ENCODE data around the gene CELA2B.

DNA sequence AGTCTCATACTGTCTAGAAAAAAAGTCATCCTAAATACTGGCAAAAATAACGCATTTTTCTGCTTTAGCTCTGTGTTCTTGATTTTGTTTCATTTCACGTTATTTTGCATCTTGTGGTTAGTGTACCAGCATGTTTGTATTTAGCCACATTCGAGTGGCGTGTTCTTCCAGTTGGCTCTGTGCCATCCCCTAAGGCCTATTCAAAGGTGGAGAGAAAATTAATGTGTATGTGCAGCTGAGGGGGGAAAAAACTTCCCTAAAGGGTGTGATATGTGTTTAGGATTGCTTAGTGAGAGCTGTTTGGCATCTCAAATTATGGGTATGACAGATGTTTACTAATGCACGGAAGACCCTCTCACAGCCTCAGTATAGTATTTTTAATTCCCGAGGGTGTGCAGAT, 62.9 kb downstream of the CELA2B start:
- TF ChIP-seq, protein P1, sequence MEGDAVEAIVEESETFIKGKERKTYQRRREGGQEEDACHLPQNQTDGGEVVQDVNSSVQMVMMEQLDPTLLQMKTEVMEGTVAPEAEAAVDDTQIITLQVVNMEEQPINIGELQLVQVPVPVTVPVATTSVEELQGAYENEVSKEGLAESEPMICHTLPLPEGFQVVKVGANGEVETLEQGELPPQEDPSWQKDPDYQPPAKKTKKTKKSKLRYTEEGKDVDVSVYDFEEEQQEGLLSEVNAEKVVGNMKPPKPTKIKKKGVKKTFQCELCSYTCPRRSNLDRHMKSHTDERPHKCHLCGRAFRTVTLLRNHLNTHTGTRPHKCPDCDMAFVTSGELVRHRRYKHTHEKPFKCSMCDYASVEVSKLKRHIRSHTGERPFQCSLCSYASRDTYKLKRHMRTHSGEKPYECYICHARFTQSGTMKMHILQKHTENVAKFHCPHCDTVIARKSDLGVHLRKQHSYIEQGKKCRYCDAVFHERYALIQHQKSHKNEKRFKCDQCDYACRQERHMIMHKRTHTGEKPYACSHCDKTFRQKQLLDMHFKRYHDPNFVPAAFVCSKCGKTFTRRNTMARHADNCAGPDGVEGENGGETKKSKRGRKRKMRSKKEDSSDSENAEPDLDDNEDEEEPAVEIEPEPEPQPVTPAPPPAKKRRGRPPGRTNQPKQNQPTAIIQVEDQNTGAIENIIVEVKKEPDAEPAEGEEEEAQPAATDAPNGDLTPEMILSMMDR (IDR thresholded peaks at IDR 0.05) = no peak
- TF ChIP-seq REST (IDR thresholded peaks at IDR 0.05; ENCODE audit: low read depth, low read length) (no peak), MAX (IDR thresholded peaks at IDR 0.05; ENCODE audit: low read depth) (no peak), YY1 (IDR thresholded peaks at IDR 0.05; ENCODE audit: low read depth) (no peak), TAF1 (IDR thresholded peaks at IDR 0.05; ENCODE audit: borderline replicate concordance, low read depth, low read length) (no peak), GATA2 (CRISPR knock-in tag; IDR thresholded peaks at IDR 0.05) (no peak), JUND (IDR thresholded peaks at IDR 0.05) (no peak), MEF2A (IDR thresholded peaks at IDR 0.05; ENCODE audit: borderline replicate concordance, low read depth) (no peak), TCF12 (IDR thresholded peaks at IDR 0.05) (no peak)

Data from SK-N-SH (cell line).